HG02981 (cell line): ENCODE measurements around the gene MAU2.
"Not testable (repeated sequence)": the region's sequence is repeated elsewhere in the genome, so short reads cannot be mapped to it uniquely, and the experiment has no call there.

Experiments
- ATAC-seq: cut with Tn5 transposase; IDR thresholded peaks from one replicate; pipeline ENCODE4 v1.9.1; 2021; ENCODE audit warnings: mild to moderate bottlenecking, moderate library complexity; ENCODE audit not compliant: unreplicated experiment

MAU2 gene

GRCh38 chr19:19381007-19381926, 60.6 kb downstream of the MAU2 start:
- no peak for ATAC-seq

- no peak for ATAC-seq
Observed at GRCh38 chr19:19382118-19382517, 61.5 kb downstream of the MAU2 start.

GRCh38 chr19:19384486-19384885, 63.9 kb downstream of the MAU2 start:
- no peak for ATAC-seq

GRCh38 chr19:19385131-19385895, 64.7 kb downstream of the MAU2 start:
- ATAC-seq, result peak; percentile 89

- ATAC-seq, result peak; percentile 23
Observed at GRCh38 chr19:19385896-19386869, 65.6 kb downstream of the MAU2 start.

- ATAC-seq, result no peak
Observed at GRCh38 chr19:19387108-19387507, 66.5 kb downstream of the MAU2 start.

- ATAC-seq, result no peak
Observed at GRCh38 chr19:19388568-19389555, 68.2 kb downstream of the MAU2 start.

GRCh38 chr19:19389683-19390082, 69.1 kb downstream of the MAU2 start:
- ATAC-seq, result not testable (repeated sequence)

- not testable (repeated sequence) for ATAC-seq
Observed at GRCh38 chr19:19394333-19394732, 73.7 kb downstream of the MAU2 start.

GRCh38 chr19:19399733-19400433, 79.3 kb downstream of the MAU2 start:
- no peak for ATAC-seq

GRCh38 chr19:19402656-19403372, 82.2 kb downstream of the MAU2 start:
- no peak for ATAC-seq

GRCh38 chr19:19403373-19403901, 82.8 kb downstream of the MAU2 start:
- ATAC-seq, result no peak

GRCh38 chr19:19404879-19405860, 84.5 kb downstream of the MAU2 start, which contains the start of gene GATAD2A:
TSS of gene GATAD2A (plus strand) at chr19:19405675. CDS start at chr19:19465346, 59,671 bp downstream.
- peak; percentile 73 for ATAC-seq

GRCh38 chr19:19405971-19406877, 85.6 kb downstream of the MAU2 start:
- ATAC-seq, result no peak

GRCh38 chr19:19406878-19407632, 86.4 kb downstream of the MAU2 start:
- ATAC-seq, result no peak
